Stimulated activated CD4-positive, alpha-beta T cell treated with anti-CD3 and anti-CD28 coated beads, TNF-alpha, amount 100 ng/mL, for 24 hours (primary cell): ENCODE results near the gene APBB2.

Experiments
- DNase-seq, 3 experiments: peaks; one replicate each; pipeline ENCODE4 v3.0.0-alpha.2; 2020; ENCODE audit warnings: low read depth in 3 of 3

The APBB2 gene

GRCh38 chr4:40978548-40978947, 235.8 kb downstream of the APBB2 start:
- DNase-seq = no peak

DNA sequence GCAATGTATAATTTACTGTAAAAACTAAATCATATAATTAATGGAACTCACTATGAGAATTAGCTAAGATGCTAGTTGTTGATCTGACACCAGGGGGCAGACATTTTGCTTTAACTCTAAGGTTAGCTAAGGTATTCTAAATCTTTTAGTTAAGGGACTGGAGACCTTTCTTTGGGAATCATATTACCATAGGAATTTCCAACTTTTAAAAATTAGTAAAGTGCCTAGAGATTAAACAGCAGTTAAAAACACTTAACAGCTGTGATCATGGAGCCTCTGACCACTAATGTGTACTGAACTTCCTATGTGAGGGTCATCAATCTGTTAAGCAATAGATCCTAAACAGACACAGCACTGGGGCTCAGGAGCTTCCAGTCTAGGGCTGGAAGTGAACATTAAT, 238.0 kb downstream of the APBB2 start:
- DNase-seq = no peak

GRCh38 chr4:40972722-40973121, 241.6 kb downstream of the APBB2 start:
- DNase-seq = no peak

GRCh38 chr4:40971338-40971737, 243.0 kb downstream of the APBB2 start:
- no peak for DNase-seq

DNA sequence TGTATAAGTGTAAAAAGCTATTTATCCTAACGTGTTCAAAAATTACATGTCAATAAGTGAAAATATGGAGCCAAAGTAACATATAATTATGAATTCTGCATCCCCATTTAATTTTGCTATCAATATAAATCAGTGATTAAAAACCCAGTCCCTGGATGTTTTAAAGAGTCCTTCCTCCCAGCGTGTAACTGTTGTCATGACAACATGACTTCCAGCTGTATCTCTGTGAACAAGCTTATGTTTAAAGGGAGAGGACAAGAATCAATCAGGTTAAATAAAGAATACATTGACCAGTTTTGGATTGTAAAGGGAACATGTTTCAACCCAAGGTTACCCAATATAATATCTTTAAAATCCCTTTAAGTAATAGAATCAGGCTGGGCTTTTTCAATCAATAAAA, 244.8 kb downstream of the APBB2 start:
- no peak for DNase-seq

DNA sequence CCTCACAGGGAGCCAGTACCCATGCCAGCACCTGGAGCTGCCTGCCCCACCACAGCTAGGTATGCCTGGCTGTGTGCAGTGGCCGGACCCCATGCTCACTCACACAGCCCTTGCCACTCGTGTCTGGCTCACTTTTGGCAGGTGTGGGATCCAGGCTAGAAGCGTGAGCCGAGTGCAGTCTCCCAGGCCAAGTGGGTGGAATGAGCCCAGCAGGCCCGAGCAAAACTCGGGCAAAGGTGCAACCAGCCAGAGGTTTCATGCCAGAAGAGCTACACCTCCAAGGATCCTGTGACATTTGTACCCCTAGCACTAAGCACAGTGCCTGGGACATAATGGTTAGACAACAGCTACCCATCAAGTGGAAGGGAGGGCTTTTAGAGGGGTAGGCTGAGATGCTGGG, 246.8 kb downstream of the APBB2 start:
- DNase-seq = no peak

- no peak for DNase-seq
These were observed 248.3 kb downstream of the APBB2 start for GRCh38 chr4:40966091-40966490.

- DNase-seq = no peak
These were observed 250.4 kb downstream of the APBB2 start for GRCh38 chr4:40963897-40964478.

GRCh38 chr4:40962551-40963180, 251.7 kb downstream of the APBB2 start:
- no peak for DNase-seq

DNA sequence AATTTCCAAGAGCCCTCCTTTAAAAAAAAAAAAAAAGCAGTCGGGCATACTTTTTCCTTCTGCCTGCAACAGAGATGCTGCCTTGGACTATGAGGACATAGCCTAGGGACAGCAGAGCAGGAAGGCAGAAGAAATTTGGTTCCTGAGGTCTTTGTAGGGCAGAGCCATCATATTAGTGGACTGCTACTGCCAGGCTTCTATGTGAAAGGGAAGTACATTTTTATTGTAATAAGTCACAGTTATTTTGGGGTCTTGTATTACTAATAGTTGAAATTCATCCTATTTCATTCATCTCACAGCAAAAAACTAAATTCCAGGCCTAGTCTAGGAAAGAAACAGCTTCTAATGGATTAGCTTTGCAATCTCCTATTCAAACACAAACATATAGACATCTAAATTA, 253.4 kb downstream of the APBB2 start:
- DNase-seq = no peak

- no peak for DNase-seq
These were observed 257.1 kb downstream of the APBB2 start for GRCh38 chr4:40957281-40957680.

GRCh38 chr4:40956721-40957255, 257.6 kb downstream of the APBB2 start:
- no peak for DNase-seq

DNA sequence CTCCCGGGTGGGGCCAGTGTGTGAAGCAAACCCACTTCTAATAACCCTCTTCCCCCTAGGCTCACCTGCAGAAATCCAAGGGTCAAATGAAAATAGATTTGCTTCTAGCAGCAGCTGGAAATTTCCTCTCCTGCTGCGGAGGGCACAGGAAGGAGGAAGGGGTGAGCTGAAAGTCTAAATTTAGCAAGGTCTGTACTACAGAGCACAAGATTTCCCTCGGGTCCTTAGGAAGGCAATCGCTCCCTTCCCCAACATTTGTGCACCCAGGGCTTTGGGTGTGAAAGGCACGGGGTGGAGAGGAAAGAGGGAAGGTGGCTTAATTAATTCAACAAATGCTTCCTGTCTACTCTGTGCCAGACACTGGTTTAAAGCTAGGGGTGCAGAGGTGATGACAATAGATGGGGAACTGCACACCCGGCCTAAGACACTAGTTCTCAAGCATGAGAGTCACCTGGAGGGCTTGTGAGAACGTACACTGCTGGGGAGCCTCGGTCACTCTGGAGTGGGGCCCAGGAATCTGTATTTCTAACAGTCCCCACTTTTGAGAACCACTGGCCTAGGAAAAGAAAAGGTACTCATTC, 260.2 kb downstream of the APBB2 start:
- DNase-seq = no peak

- no peak for DNase-seq
These were observed 260.9 kb downstream of the APBB2 start for GRCh38 chr4:40953283-40954087.

GRCh38 chr4:40952672-40953071, 261.7 kb downstream of the APBB2 start:
- no peak for DNase-seq

DNA sequence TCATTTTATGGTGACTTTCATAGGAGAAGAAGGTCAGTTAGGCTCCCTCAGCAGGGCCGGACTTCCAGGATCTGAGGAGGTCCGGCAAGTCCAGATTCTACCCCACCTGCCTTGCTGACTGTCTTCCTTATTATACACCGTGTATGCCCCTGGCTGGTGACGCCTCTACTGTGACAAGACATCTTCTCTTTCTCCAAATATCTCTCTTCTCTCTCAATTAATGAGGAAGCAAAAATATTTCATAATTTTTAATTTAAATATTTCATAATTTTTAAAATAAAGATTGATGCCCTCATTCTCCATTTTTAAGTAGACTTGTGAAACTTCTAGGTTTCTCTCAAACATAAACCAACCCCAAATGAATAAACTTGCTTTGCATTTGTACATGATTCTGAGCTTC, 262.1 kb downstream of the APBB2 start:
- no peak for DNase-seq

- no peak for DNase-seq
These were observed 263.3 kb downstream of the APBB2 start for GRCh38 chr4:40951026-40951425.

DNA sequence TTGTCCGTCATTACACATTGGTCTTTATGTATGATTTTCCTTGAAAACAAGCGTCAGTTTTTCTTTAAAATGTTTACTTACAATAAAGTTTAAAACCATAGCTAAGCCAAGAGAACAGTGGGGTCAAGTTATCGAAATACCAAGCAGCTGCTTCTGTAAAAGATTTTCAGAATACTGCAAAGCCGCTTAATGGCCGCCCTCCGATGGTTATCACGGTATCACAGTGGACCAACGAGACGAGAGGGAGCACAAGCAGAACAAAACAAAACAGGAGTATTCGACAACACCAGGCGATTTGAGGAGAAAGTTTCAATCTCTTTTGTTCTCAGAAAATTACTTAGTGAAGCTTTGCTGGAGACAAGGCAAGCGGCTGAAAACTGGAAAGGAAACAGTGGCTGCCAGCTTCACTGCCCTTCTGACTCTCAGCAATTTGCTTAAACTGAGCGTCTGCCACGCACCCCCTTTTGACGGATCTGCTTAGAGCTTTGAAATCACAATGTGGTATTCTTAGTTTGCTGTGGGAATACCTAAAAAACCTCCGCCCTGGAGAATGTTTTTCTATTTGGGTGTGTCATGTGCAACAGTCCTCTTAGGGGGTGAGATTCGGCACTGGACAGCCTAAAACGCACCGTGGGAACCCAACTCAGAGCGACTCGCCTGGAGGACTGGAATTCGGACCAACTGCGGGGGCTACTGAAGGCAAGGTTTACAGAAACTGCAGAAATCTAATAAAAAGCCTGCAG, 264.8 kb downstream of the APBB2 start:
- no peak for DNase-seq

- DNase-seq = no peak
These were observed 266.3 kb downstream of the APBB2 start for GRCh38 chr4:40948014-40948413.

- no peak for DNase-seq
These were observed 267.7 kb downstream of the APBB2 start for GRCh38 chr4:40946652-40947051.

- DNase-seq = no peak
These were observed 273.6 kb downstream of the APBB2 start for GRCh38 chr4:40940756-40941155.

DNA sequence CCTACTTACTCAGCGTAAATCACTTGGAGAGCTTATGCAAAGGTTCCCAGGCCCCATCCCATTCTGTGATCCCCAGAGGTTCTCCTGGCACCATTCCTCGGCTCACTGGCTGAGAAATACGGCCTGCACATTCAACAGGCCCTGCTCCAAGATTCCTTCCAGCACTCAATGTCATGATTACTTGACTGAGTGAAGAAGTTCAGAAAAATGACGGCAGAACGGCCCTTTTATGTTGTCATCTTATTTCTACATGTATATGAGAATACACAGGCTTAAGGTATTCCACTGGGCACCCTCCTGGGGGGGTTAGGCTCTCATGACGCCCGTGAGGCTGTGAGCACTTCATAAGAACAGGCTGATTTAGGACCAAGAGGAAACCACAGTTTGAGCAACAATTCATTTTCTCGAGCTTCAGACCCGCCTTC, 274.0 kb downstream of the APBB2 start:
- DNase-seq = no peak
